ENCODE measurements around the gene SPTBN1.

- TF ChIP-seq SP1 (IDR thresholded peaks at IDR 0.05) (no peak), HDGF (IDR thresholded peaks at IDR 0.05; ENCODE audit: borderline replicate concordance) (no peak), NFRKB (IDR thresholded peaks at IDR 0.05) (no peak), ELF4 (IDR thresholded peaks at IDR 0.05) (no peak), SUZ12 (IDR thresholded peaks at IDR 0.05) (no peak)
These were observed 132.2 kb downstream of the SPTBN1 start for GRCh38 chr2:54588244-54588899.

Data from HEK293T (cell line).